Lower leg skin (tissue), 3 donors: ENCODE data around the gene TSEN15.

Experiments used
- POLR2A ChIP-seq, 2 donors: fragments of 450-650 bp; IDR thresholded peaks; one replicate each; pipeline ENCODE4 v1.6.1; 2016 to 2017; ENCODE audit warnings: antibody characterized with exemption in 2 of 2, mild to moderate bottlenecking in 1 of 2, moderate library complexity in 1 of 2
- TF ChIP-seq, protein P1 (sequence below), 3 donors: fragments of 450-650 bp; IDR thresholded peaks; one replicate each; pipeline ENCODE4 v1.5.1; 2016; ENCODE audit warnings: antibody characterized with exemption in 3 of 3, mild to moderate bottlenecking in 3 of 3, moderate library complexity in 2 of 3

GRCh38 chr1:184110272-184111204, 59.0 kb downstream of the TSEN15 start:
- TF ChIP-seq, protein P1, sequence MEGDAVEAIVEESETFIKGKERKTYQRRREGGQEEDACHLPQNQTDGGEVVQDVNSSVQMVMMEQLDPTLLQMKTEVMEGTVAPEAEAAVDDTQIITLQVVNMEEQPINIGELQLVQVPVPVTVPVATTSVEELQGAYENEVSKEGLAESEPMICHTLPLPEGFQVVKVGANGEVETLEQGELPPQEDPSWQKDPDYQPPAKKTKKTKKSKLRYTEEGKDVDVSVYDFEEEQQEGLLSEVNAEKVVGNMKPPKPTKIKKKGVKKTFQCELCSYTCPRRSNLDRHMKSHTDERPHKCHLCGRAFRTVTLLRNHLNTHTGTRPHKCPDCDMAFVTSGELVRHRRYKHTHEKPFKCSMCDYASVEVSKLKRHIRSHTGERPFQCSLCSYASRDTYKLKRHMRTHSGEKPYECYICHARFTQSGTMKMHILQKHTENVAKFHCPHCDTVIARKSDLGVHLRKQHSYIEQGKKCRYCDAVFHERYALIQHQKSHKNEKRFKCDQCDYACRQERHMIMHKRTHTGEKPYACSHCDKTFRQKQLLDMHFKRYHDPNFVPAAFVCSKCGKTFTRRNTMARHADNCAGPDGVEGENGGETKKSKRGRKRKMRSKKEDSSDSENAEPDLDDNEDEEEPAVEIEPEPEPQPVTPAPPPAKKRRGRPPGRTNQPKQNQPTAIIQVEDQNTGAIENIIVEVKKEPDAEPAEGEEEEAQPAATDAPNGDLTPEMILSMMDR (IDR thresholded peaks at IDR 0.05): no peak
- no peak for TF ChIP-seq POLR2A (IDR thresholded peaks at IDR 0.05)
